SKM-1 treated with dmso at 0.1 percent for 144 hours (cell line): ENCODE data around the gene MAD1L1.

Experiments used
- DNase-seq: peaks from one replicate; lab custom pipeline; 2025; ENCODE audit not compliant: unreplicated experiment; lab: John Stamatoyannopoulos, UW

MAD1L1 gene

GRCh38 chr7:2219136-2219535 is 13.6 kb downstream of the MAD1L1 start:
- no peak for DNase-seq

- DNase-seq = no peak
Observed at GRCh38 chr7:2218444-2218785, 14.3 kb downstream of the MAD1L1 start.

GRCh38 chr7:2217716-2218443 is 14.9 kb downstream of the MAD1L1 start:
- DNase-seq = no peak

GRCh38 chr7:2217206-2217605 is 15.5 kb downstream of the MAD1L1 start:
- DNase-seq = no peak

- DNase-seq = no peak
Observed at GRCh38 chr7:2215851-2216250, 16.9 kb downstream of the MAD1L1 start.

GRCh38 chr7:2214636-2215035 is 18.1 kb downstream of the MAD1L1 start:
- no peak for DNase-seq

- no peak for DNase-seq
Observed at GRCh38 chr7:2213551-2214215, 19.1 kb downstream of the MAD1L1 start.

- no peak for DNase-seq
Observed at GRCh38 chr7:2212906-2213305, 19.8 kb downstream of the MAD1L1 start.

GRCh38 chr7:2211926-2212325 is 20.8 kb downstream of the MAD1L1 start:
- no peak for DNase-seq

- DNase-seq = no peak
Observed at GRCh38 chr7:2211259-2211880, 21.4 kb downstream of the MAD1L1 start.

GRCh38 chr7:2210551-2211258 is 22.0 kb downstream of the MAD1L1 start:
- no peak for DNase-seq

- no peak for DNase-seq
Observed at GRCh38 chr7:2209961-2210323, 22.8 kb downstream of the MAD1L1 start.

GRCh38 chr7:2209146-2209960 is 23.4 kb downstream of the MAD1L1 start:
- no peak for DNase-seq

GRCh38 chr7:2208712-2209111 is 24.0 kb downstream of the MAD1L1 start:
- no peak for DNase-seq

- no peak for DNase-seq
Observed at GRCh38 chr7:2205036-2205780, 27.5 kb downstream of the MAD1L1 start.

GRCh38 chr7:2204446-2204845 is 28.3 kb downstream of the MAD1L1 start:
- DNase-seq = no peak

- DNase-seq = no peak
Observed at GRCh38 chr7:2203766-2204300, 28.9 kb downstream of the MAD1L1 start.

GRCh38 chr7:2202901-2203765 is 29.6 kb downstream of the MAD1L1 start:
- no peak for DNase-seq

- DNase-seq = no peak
Observed at GRCh38 chr7:2202361-2202761, 30.4 kb downstream of the MAD1L1 start.
